ENCODE data around the gene NRDC. TPM values are rescaled to one million over a fixed set of nuclear protein-coding genes. Genes with fewer than 3 reads are reported as not detected.

The NRDC gene
- total and polyA plus RNA-seq, 3 donors from 2014 or later, result 108 to 264 (median 185) TPM

DNA sequence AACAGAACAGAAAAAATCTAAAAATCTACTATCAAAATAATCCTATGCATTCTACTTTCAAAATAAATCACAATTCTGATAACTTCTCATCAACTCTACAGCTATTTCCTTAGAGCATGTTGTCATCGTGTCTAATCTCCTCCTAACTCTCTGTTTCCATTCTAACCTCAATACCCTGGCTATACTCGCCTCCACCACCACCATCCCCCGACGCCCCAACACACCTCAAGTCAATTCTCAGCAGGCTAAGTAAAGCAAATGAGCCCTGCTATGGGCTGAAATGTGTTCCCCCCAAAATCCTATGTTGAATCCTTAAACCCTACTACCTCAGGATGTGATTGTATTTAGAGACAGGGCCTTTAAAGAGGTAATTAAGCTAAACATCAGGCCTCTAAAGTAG, 34.6 kb downstream of the NRDC start:
- intact Hi-C loops (cut with DNase I; ENCODE audit: low total_unique reads), result no loop called here
- TF ChIP-seq, protein P1, sequence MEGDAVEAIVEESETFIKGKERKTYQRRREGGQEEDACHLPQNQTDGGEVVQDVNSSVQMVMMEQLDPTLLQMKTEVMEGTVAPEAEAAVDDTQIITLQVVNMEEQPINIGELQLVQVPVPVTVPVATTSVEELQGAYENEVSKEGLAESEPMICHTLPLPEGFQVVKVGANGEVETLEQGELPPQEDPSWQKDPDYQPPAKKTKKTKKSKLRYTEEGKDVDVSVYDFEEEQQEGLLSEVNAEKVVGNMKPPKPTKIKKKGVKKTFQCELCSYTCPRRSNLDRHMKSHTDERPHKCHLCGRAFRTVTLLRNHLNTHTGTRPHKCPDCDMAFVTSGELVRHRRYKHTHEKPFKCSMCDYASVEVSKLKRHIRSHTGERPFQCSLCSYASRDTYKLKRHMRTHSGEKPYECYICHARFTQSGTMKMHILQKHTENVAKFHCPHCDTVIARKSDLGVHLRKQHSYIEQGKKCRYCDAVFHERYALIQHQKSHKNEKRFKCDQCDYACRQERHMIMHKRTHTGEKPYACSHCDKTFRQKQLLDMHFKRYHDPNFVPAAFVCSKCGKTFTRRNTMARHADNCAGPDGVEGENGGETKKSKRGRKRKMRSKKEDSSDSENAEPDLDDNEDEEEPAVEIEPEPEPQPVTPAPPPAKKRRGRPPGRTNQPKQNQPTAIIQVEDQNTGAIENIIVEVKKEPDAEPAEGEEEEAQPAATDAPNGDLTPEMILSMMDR (IDR thresholded peaks at IDR 0.05), result no peak
- no peak for TF ChIP-seq POLR2A (IDR thresholded peaks at IDR 0.05)
- Histone ChIP-seq H3K4me3 (no peak overlapping the region), H3K27ac (no peak overlapping the region), H3K36me3 (ENCODE audit: low read depth, missing control alignments) (no peaks in the 10 kb centered on the region), H3K27me3 (no peaks in the 10 kb centered on the region), H3K9me3 (no peaks in the 10 kb centered on the region), H3K4me1 (no peaks in the 10 kb centered on the region)
- DNase-seq, result no peak
- WGBS, 2 donors, result 63 to 67% methylated on average over 4 of the region's 4 CpGs

DNA sequence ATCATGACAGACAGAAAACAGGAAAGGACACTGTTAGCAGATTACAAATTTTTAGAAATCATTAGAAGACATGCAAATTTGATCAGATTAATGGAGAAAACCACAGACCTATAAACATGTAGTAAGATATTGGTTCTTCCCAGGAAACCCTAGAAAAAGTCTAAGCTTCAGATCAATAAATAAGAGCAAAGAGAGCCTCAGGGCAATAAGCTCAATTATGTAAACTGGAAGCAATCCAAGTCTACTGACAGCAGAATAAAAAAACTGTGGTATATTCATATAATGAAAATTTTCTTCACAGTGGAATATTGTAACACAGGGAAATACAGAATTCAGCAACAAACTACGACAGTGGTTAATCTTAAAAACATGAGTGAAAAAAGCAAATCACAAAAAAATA, 36.3 kb downstream of the NRDC start:
- DNase-seq, result no peak
- Histone ChIP-seq H3K27ac (no peak overlapping the region), H3K4me1 (no peaks in the 10 kb centered on the region), H3K36me3 (ENCODE audit: low read depth, missing control alignments) (no peaks in the 10 kb centered on the region), H3K4me3 (no peak overlapping the region), H3K9me3 (no peaks in the 10 kb centered on the region), H3K27me3 (no peaks in the 10 kb centered on the region)
- intact Hi-C loops (cut with DNase I; ENCODE audit: low total_unique reads), result no loop called here
- TF ChIP-seq POLR2A (IDR thresholded peaks at IDR 0.05), result no peak
- TF ChIP-seq, protein P1 (IDR thresholded peaks at IDR 0.05), result no peak
- WGBS, 2 donors, result 87 to 94% methylated on average over 1 of the region's 1 CpG

DNA sequence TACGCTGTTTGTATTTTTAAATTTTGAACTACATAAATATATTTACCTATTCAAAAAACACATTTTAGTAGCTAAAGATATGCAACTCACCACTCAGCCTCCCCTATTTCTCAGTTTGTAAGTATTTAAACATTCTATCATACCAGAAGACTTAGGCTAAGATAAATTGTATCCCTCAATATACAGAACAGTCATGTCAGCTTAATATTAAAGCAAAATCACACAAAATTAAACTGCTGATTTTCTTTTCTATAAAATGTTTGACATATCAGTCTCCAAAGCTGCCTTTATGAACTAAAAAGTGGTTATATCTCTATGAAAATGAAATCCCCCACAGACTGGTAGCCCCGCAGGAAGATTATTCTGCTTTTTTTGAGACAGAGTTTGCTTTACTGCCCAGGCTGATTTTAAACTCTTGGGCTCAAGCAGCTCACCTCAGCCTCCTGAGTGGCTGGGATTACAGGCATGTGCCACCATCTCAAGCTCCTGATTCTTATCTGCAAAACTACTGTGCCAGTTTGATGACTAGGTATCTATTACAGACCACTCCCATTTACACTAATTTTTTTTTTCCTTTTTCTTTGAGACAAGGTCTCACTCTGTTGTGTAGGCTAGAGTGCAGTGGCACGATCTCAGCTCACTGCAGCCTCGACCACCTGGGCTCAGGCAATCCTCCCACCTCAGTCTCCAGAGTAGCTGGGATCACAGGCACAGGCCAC, 37.6 kb downstream of the NRDC start:
- TF ChIP-seq, protein P1 (IDR thresholded peaks at IDR 0.05), result no peak
- no peak for TF ChIP-seq POLR2A (IDR thresholded peaks at IDR 0.05)

DNA sequence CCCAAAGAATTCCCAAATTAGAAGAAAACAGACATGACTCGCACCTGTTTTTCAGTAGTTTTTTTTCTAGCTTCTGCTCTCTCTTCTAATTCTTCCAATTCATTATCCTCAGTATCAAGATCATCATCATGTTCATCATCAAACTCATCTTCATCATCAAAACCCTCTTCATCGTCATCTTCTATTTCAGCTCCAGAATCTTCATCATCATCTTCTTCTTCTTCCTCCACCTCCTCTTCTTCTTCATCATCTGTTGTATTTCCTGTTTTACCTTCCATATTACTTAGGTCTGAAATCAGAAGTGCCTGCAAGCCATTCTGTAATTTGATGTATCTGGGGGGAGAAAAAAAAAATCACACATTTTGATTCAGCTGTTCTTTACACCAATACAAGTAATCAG, 38.3 kb downstream of the NRDC start:
- intact Hi-C loops (cut with DNase I; ENCODE audit: low total_unique reads), result no loop called here
- Histone ChIP-seq H3K9me3 (no peaks in the 10 kb centered on the region), H3K27ac (no peak overlapping the region), H3K36me3 (ENCODE audit: low read depth, missing control alignments) (no peaks in the 10 kb centered on the region), H3K4me1 (no peaks in the 10 kb centered on the region), H3K4me3 (no peak overlapping the region), H3K27me3 (no peaks in the 10 kb centered on the region)
- 98 to 100% methylated on average over 2 of the region's 2 CpGs for WGBS, 2 donors
- TF ChIP-seq, protein P1 (IDR thresholded peaks at IDR 0.05), result no peak
- TF ChIP-seq POLR2A (IDR thresholded peaks at IDR 0.05), result no peak
- DNase-seq, result no peak

More for the DNA sequence above, 37.6 kb downstream of the NRDC start:
- no peaks in the 10 kb centered on the region for H3K4me1 ChIP-seq
- no peaks in the 10 kb centered on the region for H3K9me3 ChIP-seq
- H3K36me3 ChIP-seq (ENCODE audit: low read depth, missing control alignments), result no peaks in the 10 kb centered on the region
- H3K27me3 ChIP-seq, result no peaks in the 10 kb centered on the region
- no peak overlapping the region for H3K27ac ChIP-seq
- no peak overlapping the region for H3K4me3 ChIP-seq
- intact Hi-C loops (cut with DNase I; ENCODE audit: low total_unique reads), result no loop called here
- DNase-seq, result no peak
- WGBS, 2 donors, result 91 to 98% methylated on average over 4 of the region's 4 CpGs

DNA sequence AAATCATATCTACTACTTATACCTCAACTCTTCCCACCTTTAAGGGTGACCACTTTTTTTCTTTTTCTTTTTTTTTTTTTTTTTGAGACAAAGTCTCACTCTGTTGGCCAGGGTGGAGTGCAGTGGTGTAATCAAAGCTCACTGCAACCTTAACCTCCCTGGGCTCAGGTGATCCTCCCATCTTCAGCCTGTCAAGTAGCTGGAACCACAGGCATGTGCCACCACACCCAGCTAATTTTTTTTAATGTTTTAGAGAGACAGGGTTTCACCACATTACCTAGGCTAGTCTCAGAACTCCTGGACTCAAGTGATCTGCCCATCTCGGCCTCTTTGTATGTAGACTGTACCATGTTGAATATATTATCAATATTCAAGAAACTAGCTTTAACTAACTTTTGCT, 39.4 kb downstream of the NRDC start:
- Histone ChIP-seq H3K27me3 (no peaks in the 10 kb centered on the region), H3K4me1 (no peaks in the 10 kb centered on the region), H3K36me3 (ENCODE audit: low read depth, missing control alignments) (no peaks in the 10 kb centered on the region), H3K4me3 (no peak overlapping the region), H3K27ac (no peak overlapping the region), H3K9me3 (no peaks in the 10 kb centered on the region)
- TF ChIP-seq, protein P1 (IDR thresholded peaks at IDR 0.05), result no peak
- no peak for TF ChIP-seq POLR2A (IDR thresholded peaks at IDR 0.05)
- no peak for DNase-seq
- WGBS, 2 donors, result 93 to 100% methylated on average over 1 of the region's 1 CpG
- intact Hi-C loops (cut with DNase I; ENCODE audit: low total_unique reads), result no loop called here
